Endothelial cell of umbilical vein (primary cell): Measurements from ENCODE around the gene DHX30. TPM values are rescaled to one million over a fixed set of nuclear protein-coding genes. Genes with fewer than 3 reads are reported as not detected.

Experiments
- BruUV-seq: library from RNA; stranded (reverse); fragments of 400-500 nt; replicated peaks from 2 replicates; lab custom pipeline; 2021; lab: Mats Ljungman, UMichigan
- CTCF ChIA-PET: fragments of 300-600, 350-600 bp; sonication (Branson Sonifier 250); formaldehyde crosslinking; loops from one replicate; lab custom pipeline; 2021; ENCODE audit warnings: antibody characterized with exemption, inconsistent platforms; lab: Charles Lee
- POLR2A ChIA-PET: fragments of 300-600, 350-600 bp; sonication (Branson Sonifier 250); formaldehyde crosslinking; loops from one replicate; lab custom pipeline; 2021; ENCODE audit warnings: antibody characterized with exemption, inconsistent platforms; lab: Charles Lee
- DNase-seq: peaks from one replicate; pipeline ENCODE4 v3.0.0-alpha.2; 2011; ENCODE audit warnings: low read depth, low spot score
- FAIRE-seq: peaks from 2 replicates; lab custom pipeline; 2011; peaks lifted over from hg19 to GRCh38; lab: Jason Lieb, UNC
- H2AFZ ChIP-seq: 2 replicates; pipeline ENCODE4 v1.6.0; 2012; ENCODE audit warnings: low read depth, low read length, control low read depth, inconsistent platforms
- H3K27ac ChIP-seq: 2 replicates; pipeline ENCODE4 v1.5.1; 2011; ENCODE audit warnings: low read depth, mild to moderate bottlenecking, control low read depth, low read length, moderate library complexity; ENCODE audit not compliant: insufficient read depth
- H3K27me3 ChIP-seq, 2 experiments: 2 replicates each; pipeline versions ENCODE4 v1.6.0 to v1.6.1; 2011; ENCODE audit warnings: low read length in 2 of 2, mixed read lengths in 1 of 2; ENCODE audit not compliant: control insufficient read depth in 2 of 2, insufficient read depth in 2 of 2
- H3K36me3 ChIP-seq, 2 experiments: 2 replicates in 1 of 2; 3 replicates in 1 of 2; pipeline ENCODE4 v1.5.1; 2011; ENCODE audit warnings: low read length in 2 of 2, mild to moderate bottlenecking in 1 of 2, moderate library complexity in 1 of 2; ENCODE audit not compliant: control insufficient read depth in 2 of 2, insufficient read depth in 2 of 2; ENCODE audit errors: extremely low read depth in 1 of 2
- H3K4me1 ChIP-seq: 3 replicates; pipeline ENCODE4 v1.5.1; 2011; ENCODE audit warnings: mild to moderate bottlenecking, low read length; ENCODE audit not compliant: control insufficient read depth, insufficient read depth; ENCODE audit errors: extremely low read depth
- H3K4me2 ChIP-seq: 2 replicates; pipeline ENCODE4 v1.6.1; 2011; ENCODE audit warnings: low read length, control low read depth, mixed read lengths; ENCODE audit not compliant: insufficient read depth
- H3K4me3 ChIP-seq, 3 experiments: fragments of 200-600 bp in 1 of 3; sonication (generic), shearing (Covaris generic) in 1 of 3; replicated peaks in 1 of 3; 2 replicates each; pipeline ENCODE4 v1.5.1; 2011 to 2016; ENCODE audit warnings: control low read depth in 3 of 3, low read length in 3 of 3, mild to moderate bottlenecking in 2 of 3, inconsistent platforms in 1 of 3, low read depth in 1 of 3, moderate library complexity in 1 of 3; ENCODE audit not compliant: insufficient read depth in 1 of 3
- H3K79me2 ChIP-seq: 2 replicates; pipeline ENCODE4 v1.6.0; 2012; ENCODE audit warnings: low read length, inconsistent platforms; ENCODE audit not compliant: control insufficient read depth, insufficient read depth
- H3K9ac ChIP-seq: replicated peaks from 2 replicates; pipeline ENCODE3; 2011; ENCODE audit warnings: low read length, control low read depth; ENCODE audit not compliant: insufficient read depth; ENCODE audit errors: extremely low read depth
- H3K9me1 ChIP-seq: replicated peaks from 3 replicates; pipeline ENCODE4 v1.6.0; 2011; ENCODE audit warnings: mild to moderate bottlenecking, low read length; ENCODE audit not compliant: control insufficient read depth, insufficient read depth; ENCODE audit errors: extremely low read depth
- H3K9me3 ChIP-seq: replicated peaks from 2 replicates; pipeline ENCODE4 v1.5.1; 2012; ENCODE audit warnings: low read length, inconsistent platforms; ENCODE audit not compliant: control insufficient read depth, insufficient read depth
- H4K20me1 ChIP-seq: replicated peaks from 2 replicates; pipeline ENCODE3; 2011; ENCODE audit warnings: mild to moderate bottlenecking, low read length; ENCODE audit not compliant: control insufficient read depth, insufficient read depth; ENCODE audit errors: extremely low read depth
- CTCF ChIP-seq, 2 donors: IDR thresholded peaks; 1 replicate in 1 of 2; 2 replicates in 1 of 2; pipeline ENCODE4 v1.5.1; 2011; ENCODE audit warnings: low read length in 2 of 2, mild to moderate bottlenecking in 2 of 2, moderate library complexity in 2 of 2, control low read depth in 1 of 2, inconsistent platforms in 1 of 2, low read depth in 1 of 2; ENCODE audit not compliant: insufficient read depth in 1 of 2; ENCODE audit errors: extremely low read depth in 1 of 2
- GATA2 ChIP-seq: IDR thresholded peaks from 2 replicates; pipeline ENCODE4 v1.7.0; 2011; ENCODE audit warnings: low read depth, mild to moderate bottlenecking, moderate library complexity, mixed read lengths, low read length; ENCODE audit not compliant: insufficient read length, insufficient read depth
- MYC ChIP-seq: IDR thresholded peaks from one replicate; pipeline ENCODE4 v1.6.1; 2011; ENCODE audit warnings: mild to moderate bottlenecking, low read depth, low read length
- POLR2A ChIP-seq: IDR thresholded peaks from 2 replicates; pipeline ENCODE4 v1.6.1; 2012; ENCODE audit warnings: low read depth, mild to moderate bottlenecking, control low read depth, low read length
- POLR2AphosphoS5 ChIP-seq: IDR thresholded peaks from 2 replicates; pipeline ENCODE4 v1.6.1; 2012; ENCODE audit warnings: low read depth, mild to moderate bottlenecking, control low read depth, low read length, moderate library complexity; ENCODE audit not compliant: insufficient read depth
- dilution Hi-C: fragments of 300-500 bp; cut with MboI; formaldehyde crosslinking; loops from one replicate; pipeline ENCODE4 v1.15.0; 2019; ENCODE audit warnings: low sequenced_read_pairs; ENCODE audit not compliant: extremely low pct_ligation_motif_present
- intact Hi-C: fragments of 100-400 bp; cut with micrococcal nuclease; formaldehyde crosslinking; loops from one replicate; pipeline ENCODE4 v1.10.0; 2022
- polyA plus RNA-seq, 4 experiments: library from polyadenylated mRNA; depleted of rRNA in 3 of 4; stranded (reverse) in 3 of 4; unstranded in 1 of 4; fragments of >200 nt; gene quantifications; 2 replicates each; pipeline versions ENCODE4 v1.2.1 to v1.2.3, GENCODE V29; 2011 to 2012; ENCODE audit warnings: missing spikeins in 1 of 4
- total RNA-seq: library from RNA; stranded (reverse); gene quantifications from 2 replicates; pipeline ENCODE4 v1.2.3, GENCODE V29; 2021

DHX30 gene
- total and polyA plus RNA-seq, 2 donors (not counting 3 experiments of a cell fraction or from before 2014, with no cell fraction given), result 79.0 to 86.9 TPM

DNA sequence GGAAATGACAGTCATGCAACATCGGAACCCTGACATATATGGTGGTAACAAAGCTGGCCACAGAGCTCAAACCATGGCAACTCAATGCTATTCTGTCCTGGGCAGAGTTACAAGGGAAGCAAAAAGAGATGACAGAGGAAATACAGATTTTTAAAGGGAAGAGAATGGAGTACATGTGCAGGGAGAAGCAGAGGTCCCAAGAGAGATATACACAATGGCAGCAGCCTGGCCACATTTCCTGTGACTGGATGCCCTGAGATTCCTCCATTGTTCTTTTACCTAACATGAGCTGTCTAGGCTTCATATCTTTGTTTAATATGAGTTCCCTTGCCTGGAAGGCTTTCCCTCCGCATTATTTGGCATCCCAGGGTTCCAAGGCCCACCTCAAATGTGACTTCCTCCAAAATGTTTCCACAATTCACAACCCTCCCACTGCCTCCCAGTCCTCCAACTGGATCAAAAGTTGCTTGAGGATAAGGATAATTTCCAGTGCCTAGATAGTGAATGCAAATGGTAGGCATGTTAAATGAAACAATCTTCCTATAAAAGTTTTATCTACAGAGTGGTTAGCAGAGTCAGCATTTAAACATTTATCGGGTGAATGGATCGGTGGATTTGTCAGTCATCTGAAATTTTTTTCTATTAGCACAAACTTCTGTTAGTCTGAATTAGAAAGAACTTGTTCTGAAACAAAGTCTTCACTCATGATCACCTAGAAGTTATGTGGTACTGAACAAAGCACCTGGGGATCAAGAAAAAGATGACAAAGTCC lies 86.2 kb downstream of the DHX30 start:
- DNase-seq (peak; percentile 10), FAIRE-seq (peak; percentile 24)
- intact Hi-C loops (no loop called here), dilution Hi-C loops (no loop called here)
- no peak for TF ChIP-seq GATA2
- no peak for TF ChIP-seq POLR2AphosphoS5
- no peak for TF ChIP-seq CTCF (IDR thresholded peaks at IDR 0.05; ENCODE audit: extremely low read depth in 1 of 2, insufficient read depth in 1 of 2, low read depth in 1 of 2, low read length in 2 of 2)
- TF ChIP-seq MYC, result no peak
- TF ChIP-seq POLR2A, result no peak
- H3K4me1 ChIP-seq, result peaks cover 5% of the 10 kb centered on the region
- H4K20me1 ChIP-seq, result no peaks in the 10 kb centered on the region
- no peaks in the 10 kb centered on the region for H3K27me3 ChIP-seq
- no peak overlapping the region for H3K9ac ChIP-seq
- ChIA-PET POLR2A (no interaction called here), CTCF (interaction anchor here (0.6 to 1.5 kb wide), 4 partner anchors 27 to 262 kb away, joined by 4 to 7 read pairs (median 5); no protein-coding TSS in a partner anchor)
- H3K27ac ChIP-seq, result no peak overlapping the region
- H2AFZ ChIP-seq, result no peak overlapping the region
- H3K79me2 ChIP-seq, result no peaks in the 10 kb centered on the region
- BruUV-seq, result no TSS peak
- peaks cover 14 to 25% of the 10 kb centered on the region in 2 experiments for H3K36me3 ChIP-seq
- no peaks in the 10 kb centered on the region for H3K9me1 ChIP-seq
- no peak overlapping the region for H3K4me3 ChIP-seq
- H3K4me2 ChIP-seq, result no peak overlapping the region
- H3K9me3 ChIP-seq, result no peaks in the 10 kb centered on the region
